ENCODE measurements around the gene MRPL14. TPM values are rescaled to one million over a fixed set of nuclear protein-coding genes. Genes with fewer than 3 reads are reported as not detected.
"Not testable (repeated sequence)": the region's sequence is repeated elsewhere in the genome, so short reads cannot be mapped to it uniquely, and the experiment has no call there.

Gene MRPL14
- total RNA-seq, 2 experiments from 2014 or later: 10.4 to 11.5 TPM

GRCh38 chr6:44093750-44094402, 33.4 kb downstream of the MRPL14 start:
- no peak for TF ChIP-seq CTCF (IDR thresholded peaks at IDR 0.05)
- Mint-ChIP-seq H3K4me3 (no peak overlapping the region), H3K36me3 (ENCODE audit: low read depth) (no peaks in the 10 kb centered on the region), H3K4me1 (ENCODE audit: low read depth) (no peaks in the 10 kb centered on the region), H3K27me3 (no peaks in the 10 kb centered on the region), H3K27ac (no peak overlapping the region), H3K9me3 (no peaks in the 10 kb centered on the region)
- Histone ChIP-seq H3K27me3 (ENCODE audit: control insufficient read depth in 1 of 2, insufficient read depth in 2 of 2, low read length in 2 of 2) (no peaks in the 10 kb centered on the region), H3K9me3 (ENCODE audit: control insufficient read depth in 1 of 2, insufficient read depth in 1 of 2, low read length in 2 of 2) (no peaks in the 10 kb centered on the region), H3K4me3 (ENCODE audit: low read length) (no peak overlapping the region), H3K27ac (ENCODE audit: low read depth in 1 of 2, low read length in 2 of 2) (no peak overlapping the region), H3K36me3 (ENCODE audit: insufficient read depth, low read length) (peaks cover 4% of the 10 kb centered on the region), H3K4me1 (ENCODE audit: insufficient read depth, low read length) (no peaks in the 10 kb centered on the region)
- intact Hi-C loops (cut with DNase I, micrococcal nuclease): loop anchor here (10.0 kb wide), 2 partner anchors 171 to 361 kb away; partner anchors contain the start of gene NFKBIE (in 1 of the 2)
- ChIA-PET CTCF (no interaction called here), POLR2A (no interaction called here)
- no peak for ATAC-seq (ENCODE audit: poor library complexity)
- no peak for DNase-seq

GRCh38 chr6:44093066-44093465, 34.2 kb downstream of the MRPL14 start:
- ChIA-PET CTCF (no interaction called here), POLR2A (no interaction called here)
- Histone ChIP-seq H3K4me3 (ENCODE audit: low read length) (no peak overlapping the region), H3K27me3 (ENCODE audit: control insufficient read depth in 1 of 2, insufficient read depth in 2 of 2, low read length in 2 of 2) (no peaks in the 10 kb centered on the region), H3K27ac (ENCODE audit: low read depth in 1 of 2, low read length in 2 of 2) (no peak overlapping the region), H3K4me1 (ENCODE audit: insufficient read depth, low read length) (no peaks in the 10 kb centered on the region), H3K36me3 (ENCODE audit: insufficient read depth, low read length) (peaks cover 4% of the 10 kb centered on the region), H3K9me3 (ENCODE audit: control insufficient read depth in 1 of 2, insufficient read depth in 1 of 2, low read length in 2 of 2) (no peaks in the 10 kb centered on the region)
- Mint-ChIP-seq H3K27ac (no peak overlapping the region), H3K9me3 (no peaks in the 10 kb centered on the region), H3K36me3 (ENCODE audit: low read depth) (no peaks in the 10 kb centered on the region), H3K4me3 (no peak overlapping the region), H3K27me3 (no peaks in the 10 kb centered on the region), H3K4me1 (ENCODE audit: low read depth) (no peaks in the 10 kb centered on the region)
- intact Hi-C loops (cut with DNase I, micrococcal nuclease): loop anchor here (10.0 kb wide), 2 partner anchors 172 to 362 kb away; partner anchors contain the start of gene NFKBIE (in 1 of the 2)
- ATAC-seq (ENCODE audit: poor library complexity): no peak
- no peak for DNase-seq
- TF ChIP-seq CTCF (IDR thresholded peaks at IDR 0.05): no peak

GRCh38 chr6:44091981-44092884, 35.0 kb downstream of the MRPL14 start:
- H3K4me1 Mint-ChIP-seq (ENCODE audit: low read depth): no peaks in the 10 kb centered on the region
- ChIA-PET POLR2A (no interaction called here), CTCF (interaction anchor here (1.1 kb wide), 1 partner anchor 322 kb away, joined by 3 read pairs; the partner anchor contains the start of gene VEGFA)
- no peak overlapping the region for H3K27ac ChIP-seq (ENCODE audit: low read depth in 1 of 2, low read length in 2 of 2)
- no peaks in the 10 kb centered on the region for H3K27me3 Mint-ChIP-seq
- TF ChIP-seq CTCF (IDR thresholded peaks at IDR 0.05): no peak
- no peaks in the 10 kb centered on the region for H3K36me3 Mint-ChIP-seq (ENCODE audit: low read depth)
- H3K4me3 ChIP-seq (ENCODE audit: low read length): no peak overlapping the region
- H3K27me3 ChIP-seq (ENCODE audit: control insufficient read depth in 1 of 2, insufficient read depth in 2 of 2, low read length in 2 of 2): no peaks in the 10 kb centered on the region
- no peak overlapping the region for H3K4me3 Mint-ChIP-seq
- ATAC-seq (ENCODE audit: poor library complexity) (no peak), DNase-seq (no peak)
- no peak overlapping the region for H3K27ac Mint-ChIP-seq
- no peaks in the 10 kb centered on the region for H3K9me3 Mint-ChIP-seq
- intact Hi-C loops (cut with DNase I, micrococcal nuclease): loop anchor here (10.0 kb wide), 2 partner anchors 173 to 363 kb away; partner anchors contain the start of gene NFKBIE (in 1 of the 2)
- no peaks in the 10 kb centered on the region for H3K4me1 ChIP-seq (ENCODE audit: insufficient read depth, low read length)
- peaks cover 4% of the 10 kb centered on the region for H3K36me3 ChIP-seq (ENCODE audit: insufficient read depth, low read length)
- H3K9me3 ChIP-seq (ENCODE audit: control insufficient read depth in 1 of 2, insufficient read depth in 1 of 2, low read length in 2 of 2): no peaks in the 10 kb centered on the region

GRCh38 chr6:44091356-44091755, 35.9 kb downstream of the MRPL14 start:
- not testable (repeated sequence) for H3K4me1 ChIP-seq (ENCODE audit: insufficient read depth, low read length); H3K36me3 Mint-ChIP-seq (ENCODE audit: low read depth)
- POLR2A ChIA-PET: interaction anchor here (0.7 kb wide), 1 partner anchor 235 kb away, joined by 4 read pairs; no protein-coding TSS in a partner anchor

More at GRCh38 chr6:44091356-44091755, 35.9 kb downstream of the MRPL14 start:
- ATAC-seq (ENCODE audit: poor library complexity); H3K27ac Mint-ChIP-seq; H3K4me1 Mint-ChIP-seq (ENCODE audit: low read depth); H3K36me3 ChIP-seq (ENCODE audit: insufficient read depth, low read length); DNase-seq; H3K4me3 ChIP-seq (ENCODE audit: low read length); H3K9me3 Mint-ChIP-seq; H3K9me3 ChIP-seq (ENCODE audit: control insufficient read depth in 1 of 2, insufficient read depth in 1 of 2, low read length in 2 of 2); H3K27me3 ChIP-seq (ENCODE audit: control insufficient read depth in 1 of 2, insufficient read depth in 2 of 2, low read length in 2 of 2); H3K27me3 Mint-ChIP-seq; H3K27ac ChIP-seq (ENCODE audit: low read depth in 1 of 2, low read length in 2 of 2); H3K4me3 Mint-ChIP-seq: not testable (repeated sequence)
- intact Hi-C loops (cut with DNase I, micrococcal nuclease): loop anchor here (10.0 kb wide), 2 partner anchors 173 to 363 kb away; partner anchors contain the start of gene NFKBIE (in 1 of the 2)
- CTCF ChIA-PET: interaction anchor here (1.1 to 1.9 kb wide), 2 partner anchors 12 to 321 kb away, joined by 3 to 4 read pairs; partner anchors contain the start of gene VEGFA
